HG03039 (cell line): Measurements from ENCODE around the gene POLR1A.

ENCODE experiments used
- ATAC-seq: cut with Tn5 transposase; IDR thresholded peaks from one replicate; pipeline ENCODE4 v1.9.1; 2021; ENCODE audit warnings: mild to moderate bottlenecking, moderate library complexity; ENCODE audit not compliant: unreplicated experiment

Gene POLR1A

GRCh38 chr2:86065512-86065911 is 40.2 kb downstream of the POLR1A start:
- ATAC-seq = no peak

- no peak for ATAC-seq
Measured at GRCh38 chr2:86064006-86064405, 41.7 kb downstream of the POLR1A start.

DNA sequence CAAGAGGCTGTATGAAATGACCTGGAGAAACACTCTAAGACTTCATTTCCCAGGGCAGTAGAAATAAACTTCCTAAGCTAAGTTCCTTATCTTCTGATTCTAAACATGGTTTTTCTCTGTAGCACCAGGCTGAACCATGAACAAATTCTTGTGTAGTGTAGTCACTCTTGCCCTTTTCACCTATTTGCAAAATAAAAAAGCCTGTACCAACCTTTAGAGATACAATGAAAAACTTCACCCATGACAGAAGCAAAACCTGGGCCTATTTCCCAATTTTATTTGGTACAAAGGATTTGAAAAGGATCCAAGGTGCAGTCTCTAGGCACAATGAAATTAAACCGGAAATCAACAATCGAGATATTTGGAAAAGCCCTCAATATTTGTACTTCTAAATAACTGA is 43.6 kb downstream of the POLR1A start:
- ATAC-seq = no peak

GRCh38 chr2:86056590-86057331 is 48.9 kb downstream of the POLR1A start:
- ATAC-seq = no peak

- ATAC-seq = no peak
Measured at GRCh38 chr2:86055314-86055713, 50.4 kb downstream of the POLR1A start.

- ATAC-seq = no peak
Measured at GRCh38 chr2:86054535-86055082, 51.1 kb downstream of the POLR1A start.

- no peak for ATAC-seq
Measured at GRCh38 chr2:86053166-86053565, 52.5 kb downstream of the POLR1A start.

GRCh38 chr2:86052676-86053075 is 53.0 kb downstream of the POLR1A start:
- no peak for ATAC-seq

DNA sequence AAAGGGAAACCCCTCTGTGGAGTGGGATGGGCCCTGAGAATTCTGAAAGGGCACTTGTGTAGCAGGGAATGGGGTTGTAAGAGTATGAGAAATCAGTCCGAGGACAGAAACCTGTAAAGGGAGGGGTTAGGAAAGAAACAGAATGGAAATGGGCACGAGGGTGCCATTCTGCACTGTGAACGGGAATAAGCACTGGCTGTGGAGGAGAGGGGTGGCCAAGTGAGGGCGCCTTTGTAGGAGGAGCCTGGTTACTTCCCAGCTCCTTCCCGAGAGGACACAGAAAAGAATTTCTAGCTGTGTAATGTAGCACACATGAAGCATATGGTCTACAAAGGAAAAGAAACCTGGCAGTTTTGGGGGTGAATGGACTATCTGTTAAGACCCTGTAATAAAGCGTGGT is 53.4 kb downstream of the POLR1A start:
- no peak for ATAC-seq

GRCh38 chr2:86050301-86050700 is 55.4 kb downstream of the POLR1A start:
- no peak for ATAC-seq

DNA sequence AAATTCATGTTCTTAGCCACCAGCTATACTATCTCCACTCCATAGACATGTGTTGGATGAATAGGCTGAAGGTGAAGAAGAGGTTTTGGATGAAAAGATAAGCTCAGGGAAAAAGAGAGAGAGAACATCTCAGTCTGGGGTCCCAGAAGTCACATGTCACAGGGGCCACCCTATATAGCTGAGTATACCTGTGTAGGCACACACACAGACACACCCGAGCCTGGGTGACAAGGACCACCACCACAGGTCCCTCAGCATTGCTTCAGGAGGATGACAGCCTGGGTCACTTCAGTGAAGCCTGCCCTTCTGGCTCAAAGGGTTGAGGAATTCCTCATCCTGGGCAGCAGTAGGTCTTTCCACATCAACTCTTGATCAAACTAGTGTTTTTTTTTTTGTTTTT is 56.2 kb downstream of the POLR1A start:
- no peak for ATAC-seq

GRCh38 chr2:86048888-86049287 is 56.8 kb downstream of the POLR1A start:
- no peak for ATAC-seq

DNA sequence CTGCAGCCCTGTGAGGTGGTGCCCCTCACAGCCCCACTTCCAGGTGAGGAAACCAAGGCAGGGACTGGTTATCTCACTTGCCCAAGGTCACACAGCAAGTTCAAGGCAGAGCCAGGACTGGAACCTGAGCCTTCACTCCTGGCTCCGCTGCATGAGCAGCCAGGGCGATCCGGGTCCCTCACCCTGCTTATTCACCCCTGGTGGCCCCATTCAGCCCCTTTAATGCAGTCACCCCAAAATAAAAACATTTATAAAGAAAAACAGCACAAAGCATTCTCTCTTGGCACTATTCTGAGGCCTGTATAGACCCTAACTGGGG is 57.3 kb downstream of the POLR1A start:
- no peak for ATAC-seq

GRCh38 chr2:86047575-86048382 is 57.9 kb downstream of the POLR1A start:
- ATAC-seq = no peak

GRCh38 chr2:86045541-86045940 is 60.1 kb downstream of the POLR1A start:
- ATAC-seq = no peak

DNA sequence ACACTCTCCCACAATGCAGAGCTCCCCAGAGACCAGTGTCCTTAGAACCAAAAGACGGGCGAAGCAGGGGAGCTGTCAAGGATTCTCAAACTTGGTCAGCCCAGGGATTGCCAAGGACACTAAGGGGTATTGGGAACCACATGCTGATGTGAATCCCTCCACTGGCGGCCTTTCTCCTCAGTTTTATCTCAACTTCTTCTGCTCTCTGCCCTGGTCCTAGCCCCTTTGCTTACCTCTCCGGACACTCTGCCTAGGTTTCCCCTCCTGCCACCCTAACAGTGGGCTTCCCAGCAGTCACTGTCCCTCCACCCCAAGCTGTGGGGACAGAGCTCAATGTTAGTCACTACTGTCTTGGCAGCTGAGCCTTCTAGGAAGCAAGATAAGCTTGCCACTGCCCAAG is 61.1 kb downstream of the POLR1A start:
- no peak for ATAC-seq

- no peak for ATAC-seq
Measured at GRCh38 chr2:86044045-86044444, 61.6 kb downstream of the POLR1A start.

- no peak for ATAC-seq
Measured at GRCh38 chr2:86042256-86043168, 63.2 kb downstream of the POLR1A start.

DNA sequence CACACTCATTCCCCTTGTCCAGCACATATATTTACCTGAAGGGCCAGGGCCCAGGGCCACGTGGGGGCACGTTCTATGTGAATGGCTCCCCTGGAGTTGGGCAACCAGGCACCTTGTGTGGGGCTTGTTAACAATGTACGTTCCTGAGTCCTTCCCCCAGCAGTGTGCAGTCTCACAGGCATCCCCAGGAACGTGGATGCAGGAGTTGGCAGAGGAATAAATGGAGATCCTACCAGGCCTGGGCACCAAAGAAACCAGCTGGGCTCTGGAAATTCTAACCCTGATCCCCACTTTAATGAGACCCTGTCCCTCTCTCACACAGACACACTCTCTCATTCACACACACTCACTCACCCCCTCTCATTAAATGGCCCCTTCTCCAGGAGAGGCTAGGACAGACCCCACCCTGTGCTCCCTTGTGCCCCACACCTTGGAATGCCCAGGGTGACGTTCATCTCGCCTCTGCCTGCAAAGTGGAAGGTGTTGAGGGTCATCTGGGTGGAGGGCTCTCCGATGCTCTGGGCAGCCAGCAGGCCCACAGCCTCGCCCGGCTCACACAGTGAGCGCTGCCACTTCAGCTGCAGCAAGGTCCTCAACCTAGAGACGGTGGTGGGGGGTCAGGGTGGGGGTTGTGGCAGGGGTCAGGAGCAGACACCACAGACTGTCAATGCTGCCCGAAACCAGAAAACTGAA is 65.6 kb downstream of the POLR1A start:
- ATAC-seq = no peak

GRCh38 chr2:86039178-86039962 is 66.3 kb downstream of the POLR1A start:
- no peak for ATAC-seq
